ENCODE measurements around the gene DNAJB8.

DNA sequence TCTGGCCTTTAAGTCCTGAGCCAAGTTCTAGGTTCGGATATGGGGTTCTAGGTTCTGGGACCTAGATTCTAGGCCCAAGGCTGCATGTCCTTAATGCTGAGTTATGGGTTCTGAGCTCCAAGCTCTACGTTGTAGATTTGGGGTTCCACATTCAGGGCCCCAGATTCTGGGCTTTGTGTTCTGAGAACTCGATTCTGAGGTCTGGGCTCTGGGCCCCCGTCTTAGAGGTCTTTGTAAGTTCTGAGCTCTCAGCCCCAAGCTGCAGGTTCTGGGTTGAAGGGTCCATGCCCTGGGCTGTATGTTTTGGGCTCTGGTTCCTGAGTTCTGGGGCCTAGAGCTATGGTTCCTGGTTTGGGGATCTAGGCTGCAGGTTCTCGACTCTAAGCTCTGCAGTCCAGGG is 10.0 kb upstream of the DNAJB8 start:
- TF ChIP-seq, protein P1, sequence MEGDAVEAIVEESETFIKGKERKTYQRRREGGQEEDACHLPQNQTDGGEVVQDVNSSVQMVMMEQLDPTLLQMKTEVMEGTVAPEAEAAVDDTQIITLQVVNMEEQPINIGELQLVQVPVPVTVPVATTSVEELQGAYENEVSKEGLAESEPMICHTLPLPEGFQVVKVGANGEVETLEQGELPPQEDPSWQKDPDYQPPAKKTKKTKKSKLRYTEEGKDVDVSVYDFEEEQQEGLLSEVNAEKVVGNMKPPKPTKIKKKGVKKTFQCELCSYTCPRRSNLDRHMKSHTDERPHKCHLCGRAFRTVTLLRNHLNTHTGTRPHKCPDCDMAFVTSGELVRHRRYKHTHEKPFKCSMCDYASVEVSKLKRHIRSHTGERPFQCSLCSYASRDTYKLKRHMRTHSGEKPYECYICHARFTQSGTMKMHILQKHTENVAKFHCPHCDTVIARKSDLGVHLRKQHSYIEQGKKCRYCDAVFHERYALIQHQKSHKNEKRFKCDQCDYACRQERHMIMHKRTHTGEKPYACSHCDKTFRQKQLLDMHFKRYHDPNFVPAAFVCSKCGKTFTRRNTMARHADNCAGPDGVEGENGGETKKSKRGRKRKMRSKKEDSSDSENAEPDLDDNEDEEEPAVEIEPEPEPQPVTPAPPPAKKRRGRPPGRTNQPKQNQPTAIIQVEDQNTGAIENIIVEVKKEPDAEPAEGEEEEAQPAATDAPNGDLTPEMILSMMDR (IDR thresholded peaks at IDR 0.05): no peak
- TF ChIP-seq POLR2A (IDR thresholded peaks at IDR 0.05): no peak
